Smooth muscle cell (in vitro differentiated cells): Measurements from ENCODE around the gene PLXNB2. TPM values are rescaled to one million over a fixed set of nuclear protein-coding genes. Genes with fewer than 3 reads are reported as not detected.

Source experiments
- DNase-seq: peaks from one replicate; lab custom pipeline; 2025; ENCODE audit not compliant: unreplicated experiment; lab: John Stamatoyannopoulos, UW
- H2AFZ ChIP-seq: fragments of 200-600 bp; sonication (generic); 2 replicates; pipeline ENCODE4 v1.6.0; 2016; ENCODE audit warnings: antibody characterized with exemption, low read depth, mild to moderate bottlenecking
- H3F3A ChIP-seq: fragments of 200-600 bp; sonication (generic); 2 replicates; pipeline ENCODE4 v1.6.0; 2017; ENCODE audit warnings: antibody characterized with exemption, low read depth
- H3K27ac ChIP-seq: fragments of 200-600 bp; sonication (generic); 2 replicates; pipeline ENCODE4 v1.5.1; 2016; ENCODE audit warnings: low read depth, mild to moderate bottlenecking
- H3K27me3 ChIP-seq: fragments of 200-600 bp; sonication (generic); 2 replicates; pipeline ENCODE4 v1.6.1; 2016; ENCODE audit warnings: low read depth, mild to moderate bottlenecking
- H3K36me3 ChIP-seq: fragments of 200-600 bp; sonication (generic); 2 replicates; pipeline ENCODE4 v1.5.1; 2016; ENCODE audit warnings: low read depth
- H3K4me1 ChIP-seq: fragments of 200-600 bp; sonication (generic); 2 replicates; pipeline ENCODE4 v1.5.1; 2016; ENCODE audit warnings: low read depth
- H3K4me2 ChIP-seq: fragments of 200-600 bp; sonication (generic); 2 replicates; pipeline ENCODE4 v1.6.0; 2016; ENCODE audit warnings: mild to moderate bottlenecking
- H3K4me3 ChIP-seq: fragments of 200-600 bp; sonication (generic); 2 replicates; pipeline ENCODE4 v1.5.1; 2016; ENCODE audit warnings: mild to moderate bottlenecking
- H3K79me2 ChIP-seq: fragments of 200-600 bp; sonication (generic); 2 replicates; pipeline ENCODE4 v1.6.0; 2016; ENCODE audit warnings: low read depth, mild to moderate bottlenecking
- H3K9ac ChIP-seq: fragments of 200-600 bp; sonication (generic); 2 replicates; pipeline ENCODE4 v1.6.0; 2016; ENCODE audit warnings: low read depth
- H3K9me3 ChIP-seq: fragments of 200-600 bp; sonication (generic); replicated peaks from 2 replicates; pipeline ENCODE4 v1.5.1; 2016; ENCODE audit warnings: low read depth
- H4K20me1 ChIP-seq: fragments of 200-600 bp; sonication (generic); 2 replicates; pipeline ENCODE4 v1.6.0; 2016; ENCODE audit warnings: low read depth
- WGBS: methylation state at CpG from one replicate; pipeline ENCODE4 v1.1.7; 2016; ENCODE audit warnings: low lambda C conversion rate; 5-methylcytosine and 5-hydroxymethylcytosine counted together
- polyA plus RNA-seq: library from polyadenylated mRNA; unstranded; fragments of >200 nt; fragmentation: Nextera tagmentation; extraction: Ambion mirVana; gene quantifications from 2 replicates; pipeline ENCODE4 v1.2.1, GENCODE V29; 2016
- total RNA-seq: library from RNA; depleted of rRNA; stranded (reverse); fragments of >200 nt; gene quantifications from 2 replicates; pipeline ENCODE4 v1.2.3, GENCODE V29; 2014
- TF ChIP-seq, protein P1 (sequence below): fragments of 200-600 bp; sonication (generic); IDR thresholded peaks from 2 replicates; pipeline ENCODE4 v1.5.1; 2017; ENCODE audit warnings: borderline replicate concordance, mild to moderate bottlenecking, antibody characterized with exemption; ENCODE audit not compliant: insufficient read depth, poor library complexity, severe bottlenecking

Gene PLXNB2
- total and polyA plus RNA-seq, 2 experiments from 2014 or later: 195 to 210 TPM

DNA sequence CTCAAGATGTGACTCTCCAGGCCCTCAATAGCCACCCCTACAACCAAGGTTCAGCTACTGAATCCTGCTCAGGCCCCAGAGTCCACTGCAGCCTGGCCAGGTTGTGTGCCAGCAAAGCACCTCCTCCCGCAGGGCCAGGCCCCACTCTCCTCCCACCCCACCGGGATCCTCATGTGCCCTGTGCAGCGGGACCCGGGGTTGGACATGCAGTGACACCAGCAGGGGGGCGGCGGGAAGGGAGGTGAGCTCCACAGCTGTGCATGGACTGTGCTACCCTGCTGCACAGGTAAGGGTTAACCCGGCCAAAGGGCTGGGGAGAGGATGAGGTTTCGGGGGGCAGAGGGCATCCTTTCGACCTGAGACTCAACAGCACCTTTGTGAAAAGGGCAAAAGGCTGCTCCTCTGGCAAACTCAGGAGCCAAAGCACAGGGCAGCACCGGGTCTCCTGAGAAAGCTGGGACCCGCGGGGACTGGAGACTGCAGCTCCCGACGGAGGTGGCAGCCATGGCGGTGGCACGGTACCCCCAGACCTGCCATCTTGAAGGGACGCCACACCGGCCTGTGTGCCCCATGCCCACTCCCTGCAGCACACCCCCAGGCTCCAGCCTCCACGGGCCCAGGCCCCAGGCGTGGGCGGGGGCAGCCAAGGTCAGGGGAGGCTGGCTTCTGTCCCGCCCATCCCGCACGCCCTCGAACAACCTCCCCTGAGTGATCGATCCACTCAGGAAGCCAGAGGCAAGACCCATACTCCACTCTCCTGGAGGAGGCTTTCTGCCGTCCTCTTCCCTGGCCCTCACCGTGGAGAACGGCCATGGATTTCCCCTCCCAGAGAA lies 10.6 kb downstream of the PLXNB2 start:
- Histone ChIP-seq H3K4me1 (peaks cover 45% of the 10 kb centered on the region), H3K36me3 (no peaks in the 10 kb centered on the region), H3F3A (peaks cover 10% of the 10 kb centered on the region), H3K27me3 (no peaks in the 10 kb centered on the region), H4K20me1 (peaks cover 100% of the 10 kb centered on the region), H2AFZ (no peak overlapping the region), H3K27ac (peak overlapping the region; percentile 72), H3K9ac (no peak overlapping the region), H3K79me2 (peaks cover 98% of the 10 kb centered on the region), H3K4me3 (no peak overlapping the region), H3K9me3 (no peaks in the 10 kb centered on the region), H3K4me2 (peak overlapping the region; percentile 39)
- no peak for DNase-seq
- WGBS: 93% methylated on average over 25 of the region's 29 CpGs
- TF ChIP-seq, protein P1, sequence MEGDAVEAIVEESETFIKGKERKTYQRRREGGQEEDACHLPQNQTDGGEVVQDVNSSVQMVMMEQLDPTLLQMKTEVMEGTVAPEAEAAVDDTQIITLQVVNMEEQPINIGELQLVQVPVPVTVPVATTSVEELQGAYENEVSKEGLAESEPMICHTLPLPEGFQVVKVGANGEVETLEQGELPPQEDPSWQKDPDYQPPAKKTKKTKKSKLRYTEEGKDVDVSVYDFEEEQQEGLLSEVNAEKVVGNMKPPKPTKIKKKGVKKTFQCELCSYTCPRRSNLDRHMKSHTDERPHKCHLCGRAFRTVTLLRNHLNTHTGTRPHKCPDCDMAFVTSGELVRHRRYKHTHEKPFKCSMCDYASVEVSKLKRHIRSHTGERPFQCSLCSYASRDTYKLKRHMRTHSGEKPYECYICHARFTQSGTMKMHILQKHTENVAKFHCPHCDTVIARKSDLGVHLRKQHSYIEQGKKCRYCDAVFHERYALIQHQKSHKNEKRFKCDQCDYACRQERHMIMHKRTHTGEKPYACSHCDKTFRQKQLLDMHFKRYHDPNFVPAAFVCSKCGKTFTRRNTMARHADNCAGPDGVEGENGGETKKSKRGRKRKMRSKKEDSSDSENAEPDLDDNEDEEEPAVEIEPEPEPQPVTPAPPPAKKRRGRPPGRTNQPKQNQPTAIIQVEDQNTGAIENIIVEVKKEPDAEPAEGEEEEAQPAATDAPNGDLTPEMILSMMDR: no peak

DNA sequence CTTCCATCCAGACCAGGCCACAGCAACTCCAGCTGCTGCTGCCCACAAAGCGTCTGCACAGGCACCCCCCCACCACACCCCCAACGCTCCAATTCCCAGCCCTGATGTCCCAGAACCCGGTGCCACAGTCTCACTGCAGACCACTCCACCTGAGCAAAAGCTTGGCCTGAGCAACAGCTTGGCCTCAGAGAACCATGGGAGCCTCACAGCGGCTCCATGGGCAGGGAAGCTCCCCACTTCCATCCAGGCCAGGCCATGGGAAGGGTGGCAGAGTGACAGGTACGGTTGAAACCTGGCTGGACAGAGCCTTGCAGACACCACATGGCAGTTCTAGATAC lies 13.2 kb downstream of the PLXNB2 start:
- DNase-seq: no peak
- Histone ChIP-seq H3K27me3 (no peaks in the 10 kb centered on the region), H4K20me1 (peaks cover 100% of the 10 kb centered on the region), H3K4me1 (peaks cover 26% of the 10 kb centered on the region), H3K9me3 (no peaks in the 10 kb centered on the region), H3K4me2 (peak overlapping the region; percentile 84), H3K36me3 (no peaks in the 10 kb centered on the region), H3F3A (peaks cover 10% of the 10 kb centered on the region), H3K79me2 (peaks cover 98% of the 10 kb centered on the region), H3K9ac (peak overlapping the region; percentile 45), H3K27ac (peak overlapping the region; percentile 90), H2AFZ (no peak overlapping the region), H3K4me3 (no peak overlapping the region)
- 65% methylated on average over 5 of the region's 5 CpGs for WGBS
- TF ChIP-seq, protein P1: no peak

DNA sequence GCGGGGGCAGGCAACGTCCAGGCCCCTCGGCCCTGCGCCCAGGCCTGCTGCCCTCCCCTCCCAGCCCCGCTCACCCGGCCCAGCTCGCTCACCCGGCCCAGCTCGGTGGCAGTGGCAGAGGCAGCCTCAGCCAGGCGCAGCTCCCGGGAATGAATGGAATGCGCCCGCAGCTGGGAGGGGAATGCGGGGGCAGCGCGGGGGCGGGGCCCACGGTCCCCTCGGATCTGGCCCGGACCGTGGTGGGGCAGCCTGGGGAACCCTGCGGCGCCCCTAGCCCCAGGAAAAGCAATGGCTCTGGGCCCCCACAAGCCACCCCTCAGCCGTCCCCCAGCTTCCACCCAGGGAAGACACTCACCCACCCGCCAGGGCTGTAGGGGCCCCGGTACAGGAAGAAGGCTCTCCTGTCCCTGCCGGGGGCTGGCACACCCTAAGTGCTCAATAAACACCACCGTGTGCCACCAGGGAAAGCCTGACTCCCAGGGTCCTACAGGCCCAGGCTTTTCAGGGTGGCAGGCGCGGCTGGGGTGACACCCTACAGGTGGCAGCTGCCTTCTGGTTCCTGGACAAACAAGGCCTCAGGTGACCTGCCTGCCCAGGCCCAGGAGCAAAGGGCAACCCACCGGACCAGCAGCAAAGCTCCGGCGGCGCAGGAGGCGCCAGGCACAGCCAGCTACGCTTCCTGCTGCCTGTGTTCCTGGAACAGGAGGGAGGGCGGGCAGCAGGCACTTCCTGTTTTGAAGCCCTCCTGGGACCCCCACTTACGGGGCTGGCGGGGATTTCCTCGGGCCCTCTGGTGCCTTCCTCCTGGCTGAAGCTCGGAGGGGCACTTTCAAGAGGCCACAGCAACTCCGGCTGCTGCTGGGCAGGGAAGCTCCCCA lies 13.8 kb downstream of the PLXNB2 start:
- peaks cover 100% of the 10 kb centered on the region for H4K20me1 ChIP-seq
- peaks cover 10% of the 10 kb centered on the region for H3F3A ChIP-seq
- peak overlapping the region; percentile 84 for H3K4me2 ChIP-seq
- H3K4me3 ChIP-seq: peak overlapping the region; percentile 29
- no peak overlapping the region for H2AFZ ChIP-seq
- no peaks in the 10 kb centered on the region for H3K36me3 ChIP-seq
- DNase-seq: peak; percentile 53
- no peaks in the 10 kb centered on the region for H3K9me3 ChIP-seq
- H3K79me2 ChIP-seq: peaks cover 98% of the 10 kb centered on the region
- H3K4me1 ChIP-seq: peaks cover 21% of the 10 kb centered on the region
- H3K9ac ChIP-seq: peak overlapping the region; percentile 45
- WGBS: 36% methylated on average over 20 of the region's 42 CpGs
- H3K27me3 ChIP-seq: no peaks in the 10 kb centered on the region
- peak overlapping the region; percentile 90 for H3K27ac ChIP-seq
- TF ChIP-seq, protein P1: no peak
